Right ventricle myocardium inferior (tissue), 1 donor: ENCODE measurements around the gene SLC49A4. TPM values are rescaled to one million over a fixed set of nuclear protein-coding genes. Genes with fewer than 3 reads are reported as not detected.
A peak's percentile ranks its signal among the peaks of the same experiment; 100 is the strongest.

Experiments used
- ATAC-seq: fragments of 200-7000 bp; cut with Tn5 transposase; one replicate; pipeline ENCODE4 v1.9.1; 2020; ENCODE audit warnings: mild to moderate bottlenecking, moderate library complexity
- DNase-seq: peaks from one replicate; pipeline ENCODE4 v3.0.0; 2021; ENCODE audit errors: missing footprints
- intact Hi-C: fragments of 100-400 bp; cut with DNase I; formaldehyde crosslinking; loops from one replicate; pipeline ENCODE4 v1.11.0; 2022
- total RNA-seq: library from RNA; stranded (reverse); fragmentation: NEBNext Ultra II Directional; extraction: Animal tissue kit (Norgen Biotek cat#: 25700); gene quantifications from one replicate; pipeline ENCODE4 v1.2.1, GENCODE V29; 2021
- donor health status: DM: no; HTN: yes; CAD: no; lungs with severe emphysema.

Gene SLC49A4
- total RNA-seq, 1 donor from 2014 or later, result 16.1 TPM

DNA sequence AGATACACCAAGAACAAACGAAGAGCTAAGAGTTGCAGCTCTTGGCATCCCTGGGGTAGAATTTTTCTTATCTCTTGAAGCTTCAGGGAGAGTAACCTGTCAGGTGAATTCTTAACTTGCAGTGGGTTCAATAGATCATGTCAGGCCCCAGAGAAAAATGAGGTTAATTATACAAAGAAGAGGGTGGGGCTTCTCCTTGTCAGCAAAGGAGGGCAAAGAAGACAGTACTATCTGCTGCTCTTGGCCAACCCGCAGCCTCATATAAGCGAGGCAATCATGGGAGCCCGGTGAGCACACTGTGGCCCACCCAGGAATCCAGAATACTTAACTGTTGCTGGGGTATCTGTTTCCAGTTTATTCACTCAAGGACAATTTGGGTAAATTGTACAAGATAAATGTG lies 122.5 kb downstream of the SLC49A4 start:
- intact Hi-C loops, result no loop called here
- DNase-seq (no peak), ATAC-seq (no peak)

DNA sequence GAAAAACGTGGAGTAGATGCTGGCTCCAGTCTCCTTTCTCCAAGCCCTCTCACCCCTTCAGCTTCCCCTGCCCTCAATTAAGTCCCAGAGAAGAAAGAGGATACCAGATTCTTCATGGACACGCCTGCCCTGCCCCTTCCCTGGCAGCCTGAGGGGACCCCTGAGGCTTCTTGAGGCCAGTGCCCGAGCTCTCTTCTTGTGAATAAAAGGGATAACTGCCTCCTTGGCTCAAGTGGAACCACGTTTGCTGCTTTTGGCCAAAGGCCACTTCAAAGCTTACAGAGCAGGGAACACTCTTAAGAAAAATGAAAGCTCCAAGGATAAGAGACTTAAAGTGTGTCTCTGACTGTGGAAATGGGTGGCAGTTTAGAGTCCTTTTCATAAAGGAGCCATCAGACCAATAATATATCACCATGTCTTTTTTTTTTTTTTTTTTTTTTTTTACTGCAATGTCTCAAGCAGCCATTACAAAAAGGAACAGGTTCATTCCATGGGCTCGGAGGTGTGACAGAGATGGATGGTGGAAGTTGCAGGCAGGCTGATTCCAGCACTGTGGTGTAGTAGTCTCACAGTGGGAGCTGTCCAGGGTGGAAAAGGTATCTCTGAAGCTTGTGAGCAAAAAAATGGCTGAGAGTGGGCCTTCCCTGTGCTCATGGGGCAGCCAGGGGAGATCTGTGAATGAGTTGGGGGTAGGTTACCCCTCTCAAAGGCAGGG lies 123.9 kb downstream of the SLC49A4 start:
- no peak for DNase-seq
- intact Hi-C loops, result no loop called here
- no peak for ATAC-seq

DNA sequence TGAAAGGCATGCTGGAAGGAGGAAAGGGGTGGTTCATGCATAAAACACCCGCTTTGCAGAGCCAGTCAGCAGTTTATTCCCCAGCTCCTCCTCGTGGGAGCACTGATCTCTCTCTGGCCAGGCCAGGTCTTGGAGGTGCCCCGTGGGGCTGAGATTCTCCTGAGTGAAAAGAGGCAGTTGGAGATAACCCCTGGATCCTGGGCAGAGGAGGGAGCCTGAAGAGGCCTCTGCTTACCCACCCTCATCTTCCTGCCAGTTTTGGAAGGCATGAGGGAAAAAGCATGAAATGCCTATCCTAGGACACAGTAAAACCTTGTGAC lies 124.4 kb downstream of the SLC49A4 start:
- DNase-seq, result no peak
- intact Hi-C loops, result no loop called here
- no peak for ATAC-seq

DNA sequence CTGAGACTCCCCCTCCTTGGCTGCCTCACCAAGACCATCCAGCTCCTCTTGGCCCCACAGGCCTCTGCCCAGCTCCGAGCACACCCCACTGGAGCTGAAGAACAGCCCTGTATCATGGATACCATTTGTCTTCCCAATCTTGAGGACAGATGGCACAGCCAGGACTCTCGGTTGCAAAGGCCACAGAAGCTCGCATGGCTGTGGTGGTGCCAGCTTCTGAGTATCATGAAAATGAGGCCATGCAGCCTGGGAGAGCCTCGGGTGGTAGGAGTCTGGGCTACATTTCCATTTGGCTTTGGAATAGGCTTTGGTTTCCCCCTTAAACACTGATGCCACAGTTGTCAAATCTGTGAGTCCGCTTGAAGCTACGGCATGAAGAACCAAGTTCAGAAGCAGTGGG lies 126.1 kb downstream of the SLC49A4 start:
- ATAC-seq, result no peak
- DNase-seq, result no peak
- intact Hi-C loops, result no loop called here

DNA sequence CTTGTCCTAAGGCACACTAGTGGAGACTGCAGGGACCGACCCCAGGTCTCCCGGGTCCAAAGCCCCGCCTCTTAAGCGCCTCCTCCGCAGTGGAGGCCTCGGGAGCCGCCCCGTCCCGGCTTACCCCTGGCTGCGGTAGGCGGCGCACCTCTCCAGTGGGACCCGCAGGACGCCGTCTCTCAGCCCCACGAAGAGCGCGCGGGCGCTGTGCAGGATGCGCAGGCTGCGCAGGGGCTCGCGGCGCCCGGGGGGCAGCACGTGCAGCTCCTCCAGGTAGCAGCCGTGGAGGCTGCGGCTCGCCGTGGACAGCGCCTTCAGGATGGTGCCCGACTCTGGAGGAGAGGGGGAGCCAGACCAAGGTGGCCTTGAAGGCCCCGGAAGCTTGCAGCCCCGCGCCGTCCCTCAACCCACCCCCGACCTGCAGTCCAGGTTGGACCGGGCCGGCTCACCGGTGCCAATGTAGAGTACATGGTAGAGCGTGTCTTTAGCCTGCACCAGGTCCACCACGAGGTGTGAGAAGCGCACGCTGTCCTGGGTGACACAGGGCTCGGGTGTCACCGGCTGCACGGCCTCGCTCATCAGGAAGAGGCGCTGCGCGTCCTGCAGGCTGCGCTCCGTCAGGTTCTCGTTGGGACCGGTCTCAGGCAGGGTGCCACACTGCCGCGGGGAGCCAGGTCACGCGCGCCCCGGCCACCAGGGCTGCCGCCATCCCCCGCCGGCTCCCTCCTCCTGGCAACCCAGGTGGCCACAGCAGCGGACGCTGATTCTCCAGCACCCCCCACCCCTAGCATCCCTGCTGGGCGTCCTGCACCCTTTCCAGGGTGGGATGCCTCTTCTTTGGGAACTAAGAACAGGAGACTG lies 127.2 kb downstream of the SLC49A4 start:
- intact Hi-C loops, result no loop called here
- ATAC-seq (peak; percentile 18), DNase-seq (no peak)

DNA sequence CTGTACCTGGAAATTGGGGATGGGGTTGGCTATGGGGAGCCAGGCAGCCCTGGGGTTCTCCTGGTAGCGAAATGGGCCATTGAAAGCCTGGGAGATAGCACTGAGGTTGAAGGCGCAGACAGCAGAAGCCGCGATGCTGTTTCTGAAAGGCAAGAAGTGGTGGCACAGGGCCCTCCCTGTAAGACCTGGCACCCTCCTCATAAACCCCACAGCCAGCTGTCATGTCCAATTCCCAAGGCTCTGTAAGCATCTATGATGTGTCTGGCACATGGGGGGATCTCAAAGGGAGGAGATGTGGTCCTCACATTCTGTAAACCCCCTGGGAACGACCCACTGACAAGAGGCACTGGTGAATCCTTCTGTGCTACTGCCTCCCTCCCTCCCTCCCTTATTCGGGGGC lies 128.7 kb downstream of the SLC49A4 start:
- no peak for DNase-seq
- intact Hi-C loops, result no loop called here
- ATAC-seq, result no peak

DNA sequence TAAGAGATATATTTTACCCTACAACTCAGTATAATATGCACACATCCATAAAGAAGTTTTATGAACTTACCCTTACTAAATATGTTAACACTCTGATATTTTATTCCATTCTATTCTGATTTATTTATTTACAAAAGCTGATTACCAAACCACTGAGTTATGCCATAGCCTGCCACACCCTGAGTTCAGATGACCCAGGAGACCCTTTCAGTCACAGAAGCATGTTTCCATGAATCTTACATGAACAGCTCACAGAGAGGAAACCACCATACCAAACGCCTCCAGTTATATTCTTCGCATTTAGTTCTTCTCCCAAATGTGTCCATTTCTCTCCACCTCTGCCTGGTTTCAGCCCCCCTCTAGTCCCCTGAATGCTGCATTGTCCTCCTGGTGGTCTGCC lies 129.2 kb downstream of the SLC49A4 start:
- intact Hi-C loops, result no loop called here
- no peak for ATAC-seq
- DNase-seq, result no peak

DNA sequence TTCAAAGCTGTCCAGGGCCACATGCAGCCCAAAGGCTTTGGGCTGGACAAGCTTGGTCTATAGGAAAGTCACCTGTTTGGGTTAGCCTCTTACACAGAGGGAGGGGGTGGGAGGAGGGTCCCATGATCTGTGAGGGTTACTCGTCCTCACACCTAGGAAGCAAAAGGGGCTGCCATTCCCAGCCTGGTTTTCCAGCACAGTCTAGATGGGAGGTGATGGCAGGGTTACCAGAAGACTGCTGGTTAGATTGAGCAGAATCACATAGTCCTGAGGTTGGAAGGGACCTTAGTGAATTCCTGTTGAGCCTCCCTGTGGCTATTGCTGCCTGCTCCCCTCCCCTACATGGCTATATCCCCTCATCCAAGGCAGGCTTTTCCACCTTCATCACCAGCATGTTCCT lies 130.9 kb downstream of the SLC49A4 start:
- ATAC-seq (no peak), DNase-seq (no peak)
- intact Hi-C loops, result no loop called here

DNA sequence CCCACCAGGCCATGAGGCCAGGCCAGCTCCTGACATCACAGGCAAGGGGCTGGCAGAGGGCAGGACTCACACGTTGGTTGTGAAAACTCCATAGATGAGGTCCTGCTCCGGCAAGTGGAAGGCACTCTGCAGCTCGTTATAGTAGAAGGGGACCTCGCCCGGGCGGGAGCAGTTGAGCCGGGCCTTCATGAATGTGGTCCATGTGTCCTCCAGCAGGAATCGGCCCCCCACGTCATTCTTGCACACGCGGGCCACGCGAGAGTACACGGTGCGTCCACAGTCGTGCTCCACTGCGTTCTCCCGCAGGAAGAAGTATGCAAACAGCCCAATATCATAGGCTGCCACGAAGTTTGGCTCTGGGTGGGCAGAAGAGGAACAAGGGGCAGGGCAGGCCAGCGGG lies 131.5 kb downstream of the SLC49A4 start:
- no peak for DNase-seq
- intact Hi-C loops, result no loop called here
- ATAC-seq, result no peak

DNA sequence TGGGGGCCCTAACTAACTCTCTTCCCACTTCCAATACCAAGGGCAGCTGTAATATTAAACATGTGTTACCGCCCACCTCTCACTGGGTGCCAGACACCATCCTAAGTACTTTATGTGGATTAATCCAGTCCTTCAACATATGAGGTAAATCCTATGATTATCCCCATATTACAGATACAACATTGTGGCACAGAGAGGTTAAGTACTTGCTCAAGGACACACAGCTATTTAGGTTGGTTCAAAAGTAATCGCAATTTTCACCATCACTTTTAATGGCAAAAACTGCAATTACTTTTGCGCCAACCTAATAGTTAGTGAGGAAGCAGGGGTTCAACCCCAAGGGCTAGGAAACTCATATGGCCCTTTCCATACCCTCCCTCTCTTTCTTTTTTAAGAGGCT lies 131.9 kb downstream of the SLC49A4 start:
- no peak for DNase-seq
- ATAC-seq, result no peak
- intact Hi-C loops, result no loop called here

DNA sequence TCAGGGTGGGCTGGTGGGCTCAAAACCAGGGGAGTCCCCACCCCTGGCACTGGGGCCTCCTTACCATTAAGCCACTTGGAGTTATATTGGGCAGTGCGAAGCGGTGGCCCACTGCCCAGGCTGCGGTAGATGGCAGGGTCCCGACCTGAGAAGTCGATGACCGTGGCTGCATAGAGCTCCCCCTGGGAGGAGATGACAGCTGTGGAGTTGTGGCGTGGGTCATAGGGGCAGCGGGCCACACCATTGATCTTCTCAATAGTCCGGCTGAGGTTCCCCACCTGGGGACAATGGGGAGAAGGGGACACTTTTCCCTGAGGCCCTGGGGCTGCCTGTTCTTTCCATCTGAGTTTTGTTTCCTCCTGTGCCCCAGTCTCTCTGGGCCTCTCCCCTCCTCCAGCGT lies 132.9 kb downstream of the SLC49A4 start:
- DNase-seq (no peak), ATAC-seq (no peak)
- intact Hi-C loops, result no loop called here

DNA sequence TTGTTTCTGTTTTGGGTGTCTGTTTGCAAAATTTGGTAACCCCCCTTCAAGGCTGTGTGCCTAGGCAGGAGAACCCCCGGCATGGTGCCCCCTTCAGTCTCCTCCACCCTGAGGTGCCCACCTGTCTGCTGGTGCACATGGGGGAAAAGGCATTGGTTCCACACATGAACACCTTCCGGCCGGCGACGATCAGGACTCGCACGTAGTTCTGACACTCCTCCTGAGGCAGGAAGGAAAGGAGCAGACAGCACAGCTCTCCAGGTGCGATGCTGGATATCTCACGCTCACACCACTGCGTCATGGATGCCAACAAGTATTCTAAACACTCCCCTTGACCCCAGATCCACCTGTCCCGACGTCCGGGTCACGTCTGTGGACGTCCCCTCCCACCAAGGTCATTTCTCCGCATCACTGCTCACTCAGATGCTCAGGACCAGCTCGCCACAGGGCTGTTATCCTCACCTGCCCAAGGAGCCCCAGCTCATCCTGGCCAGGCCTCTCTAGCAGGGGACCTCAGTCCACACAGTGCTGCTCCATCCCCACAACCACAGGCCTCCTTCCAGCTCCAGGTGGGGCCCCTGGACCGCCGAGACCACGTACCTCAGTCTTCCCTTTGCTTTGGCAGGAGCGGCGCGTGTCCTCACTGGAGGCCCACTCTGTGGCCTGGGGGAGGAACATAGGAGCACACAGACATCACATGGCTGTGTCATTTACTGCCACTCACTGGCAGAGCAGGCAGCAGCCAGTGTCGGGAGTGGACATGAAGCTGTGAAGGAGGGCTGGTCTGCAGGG lies 133.7 kb downstream of the SLC49A4 start:
- intact Hi-C loops, result no loop called here
- ATAC-seq (no peak), DNase-seq (no peak)

DNA sequence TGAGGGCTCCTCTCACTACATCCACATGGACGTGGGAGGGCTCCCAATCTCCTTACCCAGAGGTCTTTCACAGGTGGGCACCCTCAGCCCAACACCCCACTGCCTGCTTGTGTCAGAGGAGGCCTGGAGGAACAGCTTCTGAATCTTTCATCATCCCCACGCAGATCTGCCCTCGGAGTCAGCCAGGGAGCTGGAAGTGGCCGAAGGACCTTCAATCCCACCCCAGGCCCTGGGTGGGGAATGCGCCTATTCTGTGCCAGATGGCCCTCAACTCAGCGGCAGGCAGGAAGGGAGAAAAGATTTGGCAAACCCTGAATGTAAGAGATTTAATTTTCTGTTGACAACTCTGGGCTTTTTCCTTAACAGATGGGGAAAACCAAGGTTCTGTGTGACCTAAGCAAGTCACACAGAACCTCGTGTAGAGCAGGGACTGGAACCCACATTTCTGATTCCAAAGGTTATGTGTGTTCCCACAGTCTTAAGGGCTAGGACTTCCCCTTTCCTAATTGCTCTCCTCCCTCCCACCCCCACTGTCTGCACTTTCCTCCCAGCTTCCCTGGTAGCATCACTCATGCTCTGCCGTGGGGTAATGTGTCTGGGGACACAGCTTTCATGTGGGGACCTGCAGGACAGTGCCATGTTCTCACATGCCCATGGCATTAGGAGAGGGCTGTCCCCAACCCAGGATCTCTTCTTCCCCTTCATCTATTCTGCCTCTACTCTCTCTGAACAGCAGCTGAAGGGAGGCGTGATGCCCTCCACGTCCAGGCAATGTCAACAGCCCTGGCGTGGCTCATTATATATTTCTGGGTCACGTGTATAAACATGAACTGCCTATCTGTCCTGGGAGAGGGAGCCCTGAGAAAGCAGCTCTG lies 134.6 kb downstream of the SLC49A4 start:
- ATAC-seq, result peak; percentile 17

DNA sequence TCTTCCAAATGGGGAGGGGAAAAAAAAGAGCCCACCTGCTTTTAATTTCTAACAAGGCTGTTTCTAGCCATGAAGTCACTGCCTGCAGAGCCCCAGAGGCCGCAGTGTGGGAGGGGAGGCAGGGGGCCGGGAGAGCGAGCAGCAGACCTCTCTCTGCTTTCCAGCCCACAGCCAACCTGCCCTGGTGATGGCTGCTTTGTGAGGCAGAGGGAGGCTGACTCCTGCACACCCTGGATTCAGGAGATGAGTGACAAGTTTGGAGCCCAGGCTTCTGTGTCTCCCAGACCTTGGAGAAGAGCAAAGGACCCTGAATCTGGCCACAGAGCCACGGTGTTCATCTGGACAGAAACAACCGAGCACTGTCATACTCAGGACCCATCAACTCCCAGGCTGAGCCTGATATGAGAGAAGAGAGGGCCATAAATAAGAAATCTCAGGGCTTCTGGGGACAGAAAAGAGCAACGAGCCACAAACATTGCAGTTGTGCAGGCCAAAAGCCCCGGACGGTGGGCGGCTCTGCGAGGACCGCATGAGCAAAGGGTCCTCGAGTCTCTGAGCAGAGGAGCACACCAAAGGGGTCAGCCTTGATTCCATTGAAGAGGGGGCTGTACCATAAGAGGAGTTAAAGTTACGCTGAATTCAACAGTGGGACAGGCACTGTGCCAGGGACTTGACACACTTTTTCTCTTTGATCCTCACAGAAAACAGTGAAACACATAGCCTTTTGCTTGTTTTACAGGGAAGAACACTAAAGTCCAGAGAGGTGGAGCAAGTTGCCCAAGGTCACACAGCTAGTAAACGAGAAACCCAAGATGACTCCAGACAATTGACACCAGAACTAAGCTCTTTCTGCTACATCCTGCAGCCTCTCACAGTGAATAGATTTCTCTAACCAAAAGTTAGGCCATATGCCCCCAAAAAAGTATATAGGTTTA lies 135.5 kb downstream of the SLC49A4 start:
- DNase-seq (no peak), ATAC-seq (no peak)
- intact Hi-C loops, result no loop called here

More for the DNA sequence above, 134.6 kb downstream of the SLC49A4 start:
- intact Hi-C loops, result no loop called here
- no peak for DNase-seq
